Measurements from ENCODE around the gene TBC1D30. TPM values are rescaled to one million over a fixed set of nuclear protein-coding genes. Genes with fewer than 3 reads are reported as not detected.

TBC1D30 gene
- total RNA-seq, 1 donor from 2014 or later, result 1.2 TPM

DNA sequence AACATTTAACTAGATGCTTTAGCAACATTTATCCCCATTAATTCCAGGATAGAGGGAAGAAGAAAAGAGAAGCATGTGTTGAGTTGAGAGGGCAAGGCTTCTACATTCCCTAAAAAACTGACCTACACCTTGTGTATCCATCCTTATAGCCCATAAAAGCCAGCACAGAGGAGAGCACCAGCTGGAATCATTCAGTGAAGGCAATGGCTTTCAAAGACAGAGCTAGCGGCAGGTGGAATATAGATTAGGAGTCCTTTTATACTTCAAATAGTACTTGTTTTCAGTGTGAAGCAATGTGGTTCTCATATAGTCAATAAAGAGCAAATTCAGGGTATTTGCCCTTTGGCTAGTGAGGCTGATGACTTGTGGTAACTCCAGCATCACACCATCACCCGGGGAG is 94.4 kb downstream of the TBC1D30 start:
- TF ChIP-seq, protein P1, sequence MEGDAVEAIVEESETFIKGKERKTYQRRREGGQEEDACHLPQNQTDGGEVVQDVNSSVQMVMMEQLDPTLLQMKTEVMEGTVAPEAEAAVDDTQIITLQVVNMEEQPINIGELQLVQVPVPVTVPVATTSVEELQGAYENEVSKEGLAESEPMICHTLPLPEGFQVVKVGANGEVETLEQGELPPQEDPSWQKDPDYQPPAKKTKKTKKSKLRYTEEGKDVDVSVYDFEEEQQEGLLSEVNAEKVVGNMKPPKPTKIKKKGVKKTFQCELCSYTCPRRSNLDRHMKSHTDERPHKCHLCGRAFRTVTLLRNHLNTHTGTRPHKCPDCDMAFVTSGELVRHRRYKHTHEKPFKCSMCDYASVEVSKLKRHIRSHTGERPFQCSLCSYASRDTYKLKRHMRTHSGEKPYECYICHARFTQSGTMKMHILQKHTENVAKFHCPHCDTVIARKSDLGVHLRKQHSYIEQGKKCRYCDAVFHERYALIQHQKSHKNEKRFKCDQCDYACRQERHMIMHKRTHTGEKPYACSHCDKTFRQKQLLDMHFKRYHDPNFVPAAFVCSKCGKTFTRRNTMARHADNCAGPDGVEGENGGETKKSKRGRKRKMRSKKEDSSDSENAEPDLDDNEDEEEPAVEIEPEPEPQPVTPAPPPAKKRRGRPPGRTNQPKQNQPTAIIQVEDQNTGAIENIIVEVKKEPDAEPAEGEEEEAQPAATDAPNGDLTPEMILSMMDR (IDR thresholded peaks at IDR 0.05; ENCODE audit: insufficient read depth, low read depth, low read length), result no peak
- no peak for TF ChIP-seq EZH2 (IDR thresholded peaks at IDR 0.05; ENCODE audit: insufficient read depth, low read length)
- Mint-ChIP-seq H3K27me3 (ENCODE audit: low read depth, unreplicated experiment) (peaks cover 3% of the 10 kb centered on the region), H3K4me3 (ENCODE audit: unreplicated experiment) (no peak overlapping the region), H3K4me1 (ENCODE audit: low read depth, unreplicated experiment) (peaks cover 3% of the 10 kb centered on the region), H3K27ac (ENCODE audit: unreplicated experiment) (no peak overlapping the region), H3K36me3 (ENCODE audit: low read depth, unreplicated experiment) (no peaks in the 10 kb centered on the region), H3K9me3 (ENCODE audit: unreplicated experiment) (peaks cover 5% of the 10 kb centered on the region)
- Histone ChIP-seq H3K4me3 (ENCODE audit: insufficient read depth, low read depth, low read length) (no peak overlapping the region), H3K4me1 (ENCODE audit: insufficient read depth, low read length) (no peaks in the 10 kb centered on the region), H3K9me3 (ENCODE audit: insufficient read depth, low read depth, low read length) (no peaks in the 10 kb centered on the region), H3K79me2 (ENCODE audit: insufficient read depth, low read length) (no peaks in the 10 kb centered on the region), H3K9ac (ENCODE audit: low read length) (no peak overlapping the region), H3K27ac (ENCODE audit: low read depth, low read length) (no peak overlapping the region), H4K20me1 (ENCODE audit: insufficient read depth, low read length) (no peaks in the 10 kb centered on the region), H2AFZ (ENCODE audit: low read depth, low read length) (no peak overlapping the region), H3K36me3 (ENCODE audit: insufficient read depth, low read length) (no peaks in the 10 kb centered on the region), H3K27me3 (ENCODE audit: insufficient read depth, low read length) (peaks cover 9% of the 10 kb centered on the region), H3K4me2 (ENCODE audit: low read length) (no peak overlapping the region)
- DNase-seq (ENCODE audit: low read depth) (no peak), FAIRE-seq (no peak)

DNA sequence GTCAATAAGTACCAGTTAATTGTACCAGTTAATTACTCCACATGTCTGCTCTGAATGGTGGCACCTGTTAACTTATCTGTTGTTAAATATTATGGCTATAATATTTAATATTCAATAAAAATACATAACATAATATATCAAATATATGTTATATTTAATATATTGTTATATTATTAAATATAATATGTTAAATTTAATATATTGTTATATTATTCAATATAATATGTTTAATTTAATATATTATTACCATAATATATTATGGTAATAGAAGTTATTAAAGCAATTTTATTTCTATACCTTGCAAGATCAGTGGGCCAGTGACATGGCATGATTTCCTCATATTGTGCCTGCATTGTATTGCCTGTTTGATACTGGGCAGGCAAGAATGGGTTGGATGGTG is 98.4 kb downstream of the TBC1D30 start:
- FAIRE-seq, result no peak
- peaks cover 5% of the 10 kb centered on the region for H3K9me3 Mint-ChIP-seq (ENCODE audit: unreplicated experiment)

DNA sequence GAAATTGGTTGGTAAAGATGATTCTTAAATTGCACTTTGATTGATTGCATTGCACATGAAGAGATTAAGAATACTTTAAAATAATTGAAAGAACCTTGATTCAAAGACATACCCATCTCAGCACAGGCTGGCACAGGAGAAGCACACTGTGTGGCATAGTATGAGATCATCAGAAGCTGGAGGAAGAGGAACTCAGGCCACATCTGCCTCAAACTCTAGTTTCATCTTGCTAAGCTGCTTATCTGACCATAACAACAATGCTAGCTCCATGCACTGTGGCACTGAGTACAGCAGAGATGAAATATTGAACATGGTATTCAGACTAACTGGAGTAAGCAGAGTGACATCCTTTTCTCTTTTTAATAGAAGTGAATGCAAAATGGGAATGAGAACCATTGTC is 99.1 kb downstream of the TBC1D30 start:
- Mint-ChIP-seq H3K4me1 (ENCODE audit: low read depth, unreplicated experiment) (no peaks in the 10 kb centered on the region), H3K36me3 (ENCODE audit: low read depth, unreplicated experiment) (no peaks in the 10 kb centered on the region), H3K27me3 (ENCODE audit: low read depth, unreplicated experiment) (peaks cover 2% of the 10 kb centered on the region), H3K27ac (ENCODE audit: unreplicated experiment) (no peak overlapping the region), H3K9me3 (ENCODE audit: unreplicated experiment) (peaks cover 5% of the 10 kb centered on the region), H3K4me3 (ENCODE audit: unreplicated experiment) (no peak overlapping the region)
- no peaks in the 10 kb centered on the region for H3K79me2 ChIP-seq (ENCODE audit: insufficient read depth, low read length)
- TF ChIP-seq EZH2 (IDR thresholded peaks at IDR 0.05; ENCODE audit: insufficient read depth, low read length), result no peak
- TF ChIP-seq, protein P1 (IDR thresholded peaks at IDR 0.05; ENCODE audit: insufficient read depth, low read depth, low read length), result no peak
- FAIRE-seq (no peak), DNase-seq (ENCODE audit: low read depth) (no peak)
- peaks cover 5% of the 10 kb centered on the region for H3K27me3 ChIP-seq (ENCODE audit: insufficient read depth, low read length)
- no peak overlapping the region for H2AFZ ChIP-seq (ENCODE audit: low read depth, low read length)
- H4K20me1 ChIP-seq (ENCODE audit: insufficient read depth, low read length), result no peaks in the 10 kb centered on the region
- H3K27ac ChIP-seq (ENCODE audit: low read depth, low read length), result no peak overlapping the region
- H3K9me3 ChIP-seq (ENCODE audit: insufficient read depth, low read depth, low read length), result no peaks in the 10 kb centered on the region
- no peaks in the 10 kb centered on the region for H3K36me3 ChIP-seq (ENCODE audit: insufficient read depth, low read length)
- H3K9ac ChIP-seq (ENCODE audit: low read length), result no peak overlapping the region
- H3K4me1 ChIP-seq (ENCODE audit: insufficient read depth, low read length), result no peaks in the 10 kb centered on the region
- H3K4me3 ChIP-seq (ENCODE audit: insufficient read depth, low read depth, low read length), result no peak overlapping the region
- no peak overlapping the region for H3K4me2 ChIP-seq (ENCODE audit: low read length)

More for the DNA sequence above, 98.4 kb downstream of the TBC1D30 start:
- no peak overlapping the region for H3K4me3 Mint-ChIP-seq (ENCODE audit: unreplicated experiment)
- no peaks in the 10 kb centered on the region for H3K36me3 Mint-ChIP-seq (ENCODE audit: low read depth, unreplicated experiment)
- TF ChIP-seq, protein P1 (IDR thresholded peaks at IDR 0.05; ENCODE audit: insufficient read depth, low read depth, low read length), result no peak
- no peak for TF ChIP-seq EZH2 (IDR thresholded peaks at IDR 0.05; ENCODE audit: insufficient read depth, low read length)
- H3K36me3 ChIP-seq (ENCODE audit: insufficient read depth, low read length), result no peaks in the 10 kb centered on the region
- no peaks in the 10 kb centered on the region for H3K4me1 ChIP-seq (ENCODE audit: insufficient read depth, low read length)
- no peaks in the 10 kb centered on the region for H3K9me3 ChIP-seq (ENCODE audit: insufficient read depth, low read depth, low read length)
- no peak overlapping the region for H3K4me2 ChIP-seq (ENCODE audit: low read length)
- no peaks in the 10 kb centered on the region for H3K79me2 ChIP-seq (ENCODE audit: insufficient read depth, low read length)
- peaks cover 6% of the 10 kb centered on the region for H3K27me3 ChIP-seq (ENCODE audit: insufficient read depth, low read length)
- H3K27ac Mint-ChIP-seq (ENCODE audit: unreplicated experiment), result no peak overlapping the region
- H3K4me3 ChIP-seq (ENCODE audit: insufficient read depth, low read depth, low read length), result no peak overlapping the region
- no peak for DNase-seq (ENCODE audit: low read depth)
- no peak overlapping the region for H3K9ac ChIP-seq (ENCODE audit: low read length)
- no peak overlapping the region for H2AFZ ChIP-seq (ENCODE audit: low read depth, low read length)
- H3K27ac ChIP-seq (ENCODE audit: low read depth, low read length), result no peak overlapping the region
- H3K4me1 Mint-ChIP-seq (ENCODE audit: low read depth, unreplicated experiment), result no peaks in the 10 kb centered on the region
- peaks cover 2% of the 10 kb centered on the region for H3K27me3 Mint-ChIP-seq (ENCODE audit: low read depth, unreplicated experiment)
- no peaks in the 10 kb centered on the region for H4K20me1 ChIP-seq (ENCODE audit: insufficient read depth, low read length)

Other genes starting within 250 kb of the TBC1D30 start
- 16.4 and 18.3 TPM in 2 replicates for gene RASSF3, start 214.2 kb upstream of the TBC1D30 start, total RNA-seq
- 106 and 109 TPM in 2 replicates for gene GNS, start 65.2 kb upstream of the TBC1D30 start, total RNA-seq

All from astrocyte (in vitro differentiated cells and primary cell).